Fibroblast of the aortic adventitia (primary cell): ENCODE data around the gene SST. TPM values are rescaled to one million over a fixed set of nuclear protein-coding genes. Genes with fewer than 3 reads are reported as not detected.

Experiments used
- DNase-seq: peaks from one replicate; pipeline ENCODE4 v3.0.0-alpha.2; 2010; ENCODE audit warnings: low read depth
- H3K4me3 ChIP-seq: 2 replicates; pipeline ENCODE4 v1.5.1; 2011; ENCODE audit warnings: low read depth, mild to moderate bottlenecking, control low read depth, low read length, moderate library complexity
- total RNA-seq: library from RNA; depleted of rRNA; stranded (reverse); fragments of >200 nt; gene quantifications from 2 replicates; pipeline ENCODE4 v1.2.3, GENCODE V29; 2012; ENCODE audit warnings: low replicate concordance
- TF ChIP-seq, protein P1 (sequence below): IDR thresholded peaks from 2 replicates; pipeline ENCODE4 v1.5.1; 2011; ENCODE audit warnings: mild to moderate bottlenecking, low read length, control low read depth, inconsistent platforms; ENCODE audit not compliant: insufficient read depth

Gene SST
- total RNA-seq, 1 donor = not detected

DNA sequence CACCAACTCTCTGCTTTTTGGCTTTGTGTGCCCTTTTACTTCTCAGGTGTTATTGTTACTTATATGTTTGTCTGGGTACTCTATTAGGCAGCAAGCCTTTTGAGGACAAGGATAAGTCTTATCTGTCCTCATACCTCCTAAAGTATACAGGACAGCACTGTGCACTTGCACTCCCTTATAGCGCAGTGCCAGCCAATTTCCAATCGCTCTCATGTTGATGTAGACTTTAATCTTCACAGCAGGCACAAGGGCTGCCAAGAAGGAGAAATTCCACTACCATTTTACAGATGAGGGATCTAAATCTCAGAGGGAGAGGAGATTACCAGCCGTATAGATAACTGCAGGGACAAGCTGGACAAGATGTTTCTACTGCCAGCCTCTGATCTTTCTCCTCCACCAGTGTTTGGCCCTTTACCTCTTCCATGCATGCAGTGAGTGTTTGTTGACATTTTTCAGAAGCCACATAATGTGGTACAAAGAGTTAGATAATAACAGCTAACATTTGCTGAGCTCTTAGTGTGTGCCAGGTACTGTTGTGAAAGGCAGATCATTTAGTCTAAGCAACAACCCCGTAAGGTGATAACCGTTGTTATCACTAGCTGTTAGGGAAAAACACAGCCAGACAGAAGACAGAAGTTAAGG is 30.1 kb downstream of the SST start:
- no peak for DNase-seq
- no peak overlapping the region for H3K4me3 ChIP-seq
- TF ChIP-seq, protein P1, sequence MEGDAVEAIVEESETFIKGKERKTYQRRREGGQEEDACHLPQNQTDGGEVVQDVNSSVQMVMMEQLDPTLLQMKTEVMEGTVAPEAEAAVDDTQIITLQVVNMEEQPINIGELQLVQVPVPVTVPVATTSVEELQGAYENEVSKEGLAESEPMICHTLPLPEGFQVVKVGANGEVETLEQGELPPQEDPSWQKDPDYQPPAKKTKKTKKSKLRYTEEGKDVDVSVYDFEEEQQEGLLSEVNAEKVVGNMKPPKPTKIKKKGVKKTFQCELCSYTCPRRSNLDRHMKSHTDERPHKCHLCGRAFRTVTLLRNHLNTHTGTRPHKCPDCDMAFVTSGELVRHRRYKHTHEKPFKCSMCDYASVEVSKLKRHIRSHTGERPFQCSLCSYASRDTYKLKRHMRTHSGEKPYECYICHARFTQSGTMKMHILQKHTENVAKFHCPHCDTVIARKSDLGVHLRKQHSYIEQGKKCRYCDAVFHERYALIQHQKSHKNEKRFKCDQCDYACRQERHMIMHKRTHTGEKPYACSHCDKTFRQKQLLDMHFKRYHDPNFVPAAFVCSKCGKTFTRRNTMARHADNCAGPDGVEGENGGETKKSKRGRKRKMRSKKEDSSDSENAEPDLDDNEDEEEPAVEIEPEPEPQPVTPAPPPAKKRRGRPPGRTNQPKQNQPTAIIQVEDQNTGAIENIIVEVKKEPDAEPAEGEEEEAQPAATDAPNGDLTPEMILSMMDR = no peak

DNA sequence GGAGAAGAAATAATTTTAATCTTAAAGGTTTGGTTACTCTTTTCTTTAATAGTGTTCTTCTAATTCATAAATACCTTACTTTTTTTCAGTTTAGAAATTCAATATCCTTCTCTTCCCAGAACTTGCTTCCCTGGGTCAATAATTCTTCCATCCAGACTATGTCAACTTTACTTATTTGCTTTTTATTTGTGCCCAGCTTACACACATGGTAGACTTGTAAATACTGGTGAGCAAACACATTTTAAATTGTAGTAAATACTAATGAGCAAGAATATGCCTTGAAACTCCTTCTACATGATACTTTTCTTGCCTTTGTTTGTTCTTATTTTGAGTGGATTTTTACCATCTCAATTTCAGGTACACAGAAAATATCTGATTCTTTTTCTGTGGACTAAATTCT is 33.7 kb downstream of the SST start:
- H3K4me3 ChIP-seq = no peak overlapping the region
- no peak for DNase-seq
- TF ChIP-seq, protein P1 = no peak

DNA sequence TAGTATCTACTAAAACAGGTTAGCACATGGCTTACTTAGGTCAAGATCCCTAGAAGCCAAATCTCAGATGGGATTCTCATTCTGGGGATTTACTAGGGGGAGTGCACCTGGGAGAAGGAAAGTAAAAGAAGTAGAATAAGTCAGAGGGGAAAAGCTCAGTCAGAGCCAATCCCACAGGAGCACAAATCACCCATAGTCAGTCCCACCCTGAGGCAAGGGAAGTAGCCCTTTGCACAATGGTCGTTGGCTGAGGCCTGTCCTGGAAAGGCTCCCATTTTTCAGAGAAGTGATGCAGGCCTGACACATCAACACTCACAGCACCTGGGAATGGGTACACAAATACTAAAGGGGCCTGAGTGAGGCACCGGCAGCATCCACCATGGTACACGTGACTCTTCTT is 39.8 kb downstream of the SST start:
- no peak for DNase-seq
- no peak overlapping the region for H3K4me3 ChIP-seq
- TF ChIP-seq, protein P1 = no peak

DNA sequence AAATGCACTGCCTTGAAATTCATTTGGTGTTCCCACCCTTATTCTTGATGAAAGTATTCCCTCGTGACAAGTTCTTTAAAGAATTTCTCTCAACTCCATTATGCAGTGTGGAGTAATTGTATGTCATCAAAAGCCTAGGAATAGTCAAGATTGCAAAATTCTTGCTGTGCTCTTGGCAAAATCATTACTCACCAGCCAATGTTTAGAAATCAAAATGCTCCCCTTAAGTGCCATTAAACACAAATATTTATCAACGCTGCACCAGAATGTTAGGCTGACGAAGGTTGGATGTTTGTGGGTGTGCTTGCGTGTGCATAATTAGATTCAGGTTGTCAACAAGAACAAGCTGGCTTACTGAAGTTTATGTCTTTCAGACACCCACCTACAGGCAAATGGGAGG is 40.5 kb downstream of the SST start:
- DNase-seq = no peak
- TF ChIP-seq, protein P1 = no peak
- no peak overlapping the region for H3K4me3 ChIP-seq

DNA sequence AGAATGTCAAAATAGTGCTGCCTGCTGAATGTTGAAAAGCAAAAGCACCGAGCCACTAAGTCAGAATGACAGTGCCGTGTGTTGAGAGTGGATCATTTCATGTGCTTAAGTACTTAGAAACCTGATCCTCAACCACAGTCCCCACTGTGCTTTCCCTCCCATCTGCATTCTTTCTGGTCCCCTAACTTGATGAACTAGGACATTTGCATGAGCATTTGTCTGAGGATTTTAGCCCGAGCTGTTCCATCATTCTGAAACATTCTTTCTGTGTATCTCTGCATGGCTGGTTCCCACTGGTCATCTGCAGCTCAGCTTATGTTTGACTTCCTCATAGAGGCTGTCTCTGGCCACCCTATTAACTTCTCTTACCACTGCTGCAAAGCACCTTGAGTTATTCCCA is 42.0 kb downstream of the SST start:
- no peak for DNase-seq
- TF ChIP-seq, protein P1 = no peak
- H3K4me3 ChIP-seq = no peak overlapping the region

DNA sequence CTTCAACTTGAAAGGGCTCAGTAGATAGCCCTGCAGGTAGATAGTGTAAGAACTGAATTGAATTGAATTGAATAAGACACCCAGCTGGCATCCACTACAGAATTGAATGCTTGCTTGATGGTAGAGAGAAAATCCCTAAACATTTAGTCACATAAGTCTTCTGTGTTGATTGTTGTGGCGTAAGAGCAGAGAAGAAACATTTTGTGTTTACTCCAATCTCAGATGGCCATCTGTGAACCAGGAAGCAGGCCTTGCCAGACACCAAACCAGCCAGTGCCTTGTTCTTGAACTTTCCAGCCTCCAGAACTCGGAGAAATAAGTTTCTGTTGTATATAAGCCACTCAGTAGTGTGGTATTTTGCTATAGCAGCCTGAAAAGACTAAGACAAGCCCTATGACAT is 43.6 kb downstream of the SST start:
- DNase-seq = no peak
- no peak overlapping the region for H3K4me3 ChIP-seq
- TF ChIP-seq, protein P1 = no peak

DNA sequence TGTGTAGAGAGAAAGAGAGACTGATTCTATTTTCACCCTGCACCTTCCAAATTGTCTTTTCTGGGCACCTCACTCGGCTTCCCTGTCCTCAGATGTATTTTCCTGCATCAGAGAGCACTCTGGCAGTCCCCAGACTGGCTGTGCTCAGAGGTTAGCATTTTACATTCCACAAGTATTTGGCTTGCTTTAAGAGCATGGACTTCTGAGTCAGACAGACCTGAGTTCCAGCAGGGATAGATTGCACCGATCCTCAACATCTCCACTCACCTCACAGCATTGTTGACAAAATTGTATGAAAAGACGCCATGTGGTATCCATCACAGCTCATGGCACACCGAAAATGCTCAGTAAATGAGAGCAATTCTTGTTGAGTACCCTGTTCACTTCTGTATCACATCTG is 45.6 kb downstream of the SST start:
- H3K4me3 ChIP-seq = no peak overlapping the region
- TF ChIP-seq, protein P1 = no peak
- no peak for DNase-seq
